ENCODE measurements around the gene AKR1B15. TPM values are rescaled to one million over a fixed set of nuclear protein-coding genes. Genes with fewer than 3 reads are reported as not detected.

The AKR1B15 gene
- total RNA-seq, 1 donor from 2014 or later = not detected

GRCh38 chr7:134619627-134620331 is 70.9 kb downstream of the AKR1B15 start:
- peaks cover 44% of the 10 kb centered on the region for H3K27me3 Mint-ChIP-seq
- H3K4me1 Mint-ChIP-seq = no peaks in the 10 kb centered on the region
- POLR2A ChIA-PET = no interaction called here
- ATAC-seq (ENCODE audit: low read depth) (no peak), DNase-seq (no peak)
- no peak for TF ChIP-seq CTCF (IDR thresholded peaks at IDR 0.05)
- H3K36me3 Mint-ChIP-seq (ENCODE audit: low read depth) = no peaks in the 10 kb centered on the region
- H3K9me3 Mint-ChIP-seq = no peaks in the 10 kb centered on the region
- H3K4me3 Mint-ChIP-seq = no peak overlapping the region
- CTCF ChIA-PET = interaction anchor here (1.7 kb wide), 1 partner anchor 9 kb away, joined by 4 read pairs; no protein-coding TSS in a partner anchor
- H3K27ac Mint-ChIP-seq = no peak overlapping the region
- intact Hi-C loops (cut with micrococcal nuclease) = no loop called here

- H3K4me3 Mint-ChIP-seq = no peak overlapping the region
- DNase-seq (no peak), ATAC-seq (ENCODE audit: low read depth) (no peak)
- POLR2A ChIA-PET = no interaction called here
- peaks cover 41% of the 10 kb centered on the region for H3K27me3 Mint-ChIP-seq
- intact Hi-C loops (cut with micrococcal nuclease) = no loop called here
- no peak overlapping the region for H3K27ac Mint-ChIP-seq
- no peaks in the 10 kb centered on the region for H3K4me1 Mint-ChIP-seq
- TF ChIP-seq CTCF (IDR thresholded peaks at IDR 0.05) = no peak
- CTCF ChIA-PET = interaction anchor here (0.7 kb wide), 1 partner anchor 80 kb away, joined by 3 read pairs; no protein-coding TSS in a partner anchor
- H3K9me3 Mint-ChIP-seq = no peaks in the 10 kb centered on the region
- H3K36me3 Mint-ChIP-seq (ENCODE audit: low read depth) = no peaks in the 10 kb centered on the region
These were observed 73.5 kb downstream of the AKR1B15 start for GRCh38 chr7:134622303-134622995.

GRCh38 chr7:134623193-134623592 is 74.3 kb downstream of the AKR1B15 start:
- intact Hi-C loops (cut with micrococcal nuclease) = no loop called here
- DNase-seq (no peak), ATAC-seq (ENCODE audit: low read depth) (no peak)
- TF ChIP-seq CTCF (IDR thresholded peaks at IDR 0.05) = no peak
- H3K36me3 Mint-ChIP-seq (ENCODE audit: low read depth) = no peaks in the 10 kb centered on the region
- no peak overlapping the region for H3K27ac Mint-ChIP-seq
- POLR2A ChIA-PET = no interaction called here
- H3K9me3 Mint-ChIP-seq = no peaks in the 10 kb centered on the region
- no peak overlapping the region for H3K4me3 Mint-ChIP-seq
- peaks cover 38% of the 10 kb centered on the region for H3K27me3 Mint-ChIP-seq
- CTCF ChIA-PET = interaction anchor here (0.7 kb wide), 1 partner anchor 80 kb away, joined by 3 read pairs; no protein-coding TSS in a partner anchor
- no peaks in the 10 kb centered on the region for H3K4me1 Mint-ChIP-seq

- Mint-ChIP-seq H3K27ac (no peak overlapping the region), H3K4me1 (no peaks in the 10 kb centered on the region), H3K27me3 (peaks cover 37% of the 10 kb centered on the region), H3K36me3 (ENCODE audit: low read depth) (no peaks in the 10 kb centered on the region), H3K4me3 (no peak overlapping the region), H3K9me3 (no peaks in the 10 kb centered on the region)
- intact Hi-C loops (cut with micrococcal nuclease) = no loop called here
- ATAC-seq (ENCODE audit: low read depth) (no peak), DNase-seq (no peak)
- POLR2A ChIA-PET = no interaction called here
- CTCF ChIA-PET = interaction anchor here (1.2 kb wide), 1 partner anchor 17 kb away, joined by 5 read pairs; no protein-coding TSS in a partner anchor
- TF ChIP-seq CTCF (IDR thresholded peaks at IDR 0.05) = no peak
These were observed 76.6 kb downstream of the AKR1B15 start for GRCh38 chr7:134625550-134625949.

GRCh38 chr7:134627109-134627774 is 78.3 kb downstream of the AKR1B15 start:
- H3K27me3 Mint-ChIP-seq = peaks cover 34% of the 10 kb centered on the region
- CTCF ChIA-PET = no interaction called here
- intact Hi-C loops (cut with micrococcal nuclease) = no loop called here
- POLR2A ChIA-PET = no interaction called here
- ATAC-seq (ENCODE audit: low read depth) = no peak
- DNase-seq = no peak
- H3K36me3 Mint-ChIP-seq (ENCODE audit: low read depth) = no peaks in the 10 kb centered on the region
- H3K4me3 Mint-ChIP-seq = no peak overlapping the region
- no peaks in the 10 kb centered on the region for H3K9me3 Mint-ChIP-seq
- H3K27ac Mint-ChIP-seq = no peak overlapping the region
- no peak for TF ChIP-seq CTCF (IDR thresholded peaks at IDR 0.05)
- no peaks in the 10 kb centered on the region for H3K4me1 Mint-ChIP-seq

Data from activated B cell treated with CpG ODN at 0.5 μM for 24 hours (primary cell).